HG02763 (cell line): Measurements from ENCODE around the gene ELMO2.
A peak's percentile ranks its signal among the peaks of the same experiment; 100 is the strongest.

Source experiments
- ATAC-seq: cut with Tn5 transposase; IDR thresholded peaks from one replicate; pipeline ENCODE4 v1.9.1; 2021; ENCODE audit warnings: mild to moderate bottlenecking, moderate library complexity; ENCODE audit not compliant: unreplicated experiment

Gene ELMO2

GRCh38 chr20:46406200-46406985 lies at the start of gene ELMO2:
TSS of gene ELMO2 (minus strand) at chr20:46406615. CDS start at chr20:46394482, 12,133 bp downstream.
- ATAC-seq, result peak; percentile 87

GRCh38 chr20:46455729-46456128 lies 49.3 kb upstream of the ELMO2 start:
- ATAC-seq, result no peak

GRCh38 chr20:46446851-46447250 lies 40.4 kb upstream of the ELMO2 start:
- ATAC-seq, result no peak

- ATAC-seq, result no peak
Measured at GRCh38 chr20:46439837-46440236, 33.4 kb upstream of the ELMO2 start.

GRCh38 chr20:46438156-46438750 lies 31.8 kb upstream of the ELMO2 start:
- ATAC-seq, result no peak

GRCh38 chr20:46435146-46435545 lies 28.7 kb upstream of the ELMO2 start:
- ATAC-seq, result no peak

GRCh38 chr20:46434597-46434996 lies 28.2 kb upstream of the ELMO2 start:
- ATAC-seq, result no peak

GRCh38 chr20:46433051-46433450 lies 26.6 kb upstream of the ELMO2 start:
- no peak for ATAC-seq

- ATAC-seq, result no peak
Measured at GRCh38 chr20:46430921-46431712, 24.7 kb upstream of the ELMO2 start.

- ATAC-seq, result no peak
Measured at GRCh38 chr20:46427384-46427783, 21.0 kb upstream of the ELMO2 start.

GRCh38 chr20:46423882-46424482 lies 17.6 kb upstream of the ELMO2 start:
- no peak for ATAC-seq

GRCh38 chr20:46423342-46423741 lies 16.9 kb upstream of the ELMO2 start:
- no peak for ATAC-seq

- no peak for ATAC-seq
Measured at GRCh38 chr20:46420878-46421277, 14.5 kb upstream of the ELMO2 start.

- no peak for ATAC-seq
Measured at GRCh38 chr20:46419882-46420281, 13.5 kb upstream of the ELMO2 start.

- ATAC-seq, result no peak
Measured at GRCh38 chr20:46416839-46417238, 10.4 kb upstream of the ELMO2 start.

GRCh38 chr20:46416421-46416820 lies 10.0 kb upstream of the ELMO2 start:
- ATAC-seq, result no peak

- ATAC-seq, result no peak
Measured at GRCh38 chr20:46415773-46416172, 9.4 kb upstream of the ELMO2 start.

GRCh38 chr20:46414608-46415007 lies 8.2 kb upstream of the ELMO2 start:
- ATAC-seq, result no peak

- ATAC-seq, result no peak
Measured at GRCh38 chr20:46411637-46412036, 5.2 kb upstream of the ELMO2 start.

- ATAC-seq, result no peak
Measured at GRCh38 chr20:46408281-46408731, 1.9 kb upstream of the ELMO2 start.

- ATAC-seq, result no peak
Measured at GRCh38 chr20:46407671-46407996, 1.2 kb upstream of the ELMO2 start.
